Right atrium auricular region (tissue), 2 donors: ENCODE data around the gene CT55. TPM values are rescaled to one million over a fixed set of nuclear protein-coding genes. Genes with fewer than 3 reads are reported as not detected.

ENCODE experiments used
- DNase-seq: peaks from one replicate; pipeline ENCODE4 v3.0.0-alpha.2; 2019; ENCODE audit warnings: low spot score
- H3K27ac ChIP-seq, 2 donors: fragments of 200-600 bp; sonication (generic); 1 replicate in 1 of 2; 2 replicates in 1 of 2; pipeline ENCODE4 v1.5.1; 2016 to 2019
- H3K27me3 ChIP-seq, 2 donors: fragments of 200-600 bp; sonication (generic); one replicate each; pipeline versions ENCODE4 v1.5.1 to v1.6.0; 2017 to 2019
- H3K36me3 ChIP-seq: fragments of 200-600 bp; sonication (generic); one replicate; pipeline ENCODE4 v1.5.1; 2016
- H3K4me1 ChIP-seq, 2 donors: fragments of 200-600 bp; sonication (generic); one replicate each; pipeline versions ENCODE4 v1.5.1 to v1.6.0; 2017 to 2019
- H3K4me3 ChIP-seq, 2 donors: fragments of 200-600 bp; sonication (generic); 1 replicate in 1 of 2; 2 replicates in 1 of 2; pipeline ENCODE4 v1.5.1; 2017 to 2019; ENCODE audit warnings: mild to moderate bottlenecking in 1 of 2, moderate library complexity in 1 of 2
- H3K9me3 ChIP-seq, 2 donors: fragments of 200-600 bp; sonication (generic); one replicate each; pipeline ENCODE4 v1.5.1; 2019
- total RNA-seq, 2 donors: library from RNA; depleted of rRNA; stranded (reverse); fragments of >200 nt; gene quantifications; one replicate each; pipeline ENCODE4 v1.1.0, GENCODE V29; 2016
- TF ChIP-seq, protein P1 (sequence below), 2 donors: fragments of 200-600 bp; sonication (generic); IDR thresholded peaks; one replicate each; pipeline ENCODE4 v1.5.1; 2019; ENCODE audit warnings: antibody characterized with exemption in 2 of 2

CT55 gene
- total RNA-seq, 2 donors from 2014 or later, result not detected

DNA sequence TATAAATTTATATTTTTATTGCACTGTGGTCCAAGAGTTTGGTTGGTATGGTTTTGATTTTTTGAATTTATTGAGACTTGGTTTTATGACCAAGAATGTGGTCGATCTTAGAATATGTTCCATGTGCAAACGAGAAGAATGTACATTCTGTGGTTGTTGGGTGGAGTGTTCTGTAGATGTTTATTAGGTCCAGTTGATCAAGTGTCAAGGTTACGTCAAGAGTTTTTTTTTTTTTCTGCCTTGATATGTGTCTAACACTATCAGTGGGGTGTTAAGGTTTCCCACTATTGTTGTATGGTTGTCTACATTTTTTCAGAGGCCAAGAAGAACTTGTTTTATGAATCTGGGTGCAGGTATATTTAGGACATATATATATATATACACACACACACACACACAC is 61.6 kb downstream of the CT55 start:
- Histone ChIP-seq H3K9me3 (no peaks in the 10 kb centered on the region), H3K4me1 (no peaks in the 10 kb centered on the region), H3K27me3 (no peaks in the 10 kb centered on the region), H3K4me3 (no peak overlapping the region), H3K27ac (no peak overlapping the region), H3K36me3 (no peaks in the 10 kb centered on the region)
- DNase-seq, result no peak
- TF ChIP-seq, protein P1, sequence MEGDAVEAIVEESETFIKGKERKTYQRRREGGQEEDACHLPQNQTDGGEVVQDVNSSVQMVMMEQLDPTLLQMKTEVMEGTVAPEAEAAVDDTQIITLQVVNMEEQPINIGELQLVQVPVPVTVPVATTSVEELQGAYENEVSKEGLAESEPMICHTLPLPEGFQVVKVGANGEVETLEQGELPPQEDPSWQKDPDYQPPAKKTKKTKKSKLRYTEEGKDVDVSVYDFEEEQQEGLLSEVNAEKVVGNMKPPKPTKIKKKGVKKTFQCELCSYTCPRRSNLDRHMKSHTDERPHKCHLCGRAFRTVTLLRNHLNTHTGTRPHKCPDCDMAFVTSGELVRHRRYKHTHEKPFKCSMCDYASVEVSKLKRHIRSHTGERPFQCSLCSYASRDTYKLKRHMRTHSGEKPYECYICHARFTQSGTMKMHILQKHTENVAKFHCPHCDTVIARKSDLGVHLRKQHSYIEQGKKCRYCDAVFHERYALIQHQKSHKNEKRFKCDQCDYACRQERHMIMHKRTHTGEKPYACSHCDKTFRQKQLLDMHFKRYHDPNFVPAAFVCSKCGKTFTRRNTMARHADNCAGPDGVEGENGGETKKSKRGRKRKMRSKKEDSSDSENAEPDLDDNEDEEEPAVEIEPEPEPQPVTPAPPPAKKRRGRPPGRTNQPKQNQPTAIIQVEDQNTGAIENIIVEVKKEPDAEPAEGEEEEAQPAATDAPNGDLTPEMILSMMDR (IDR thresholded peaks at IDR 0.05), result no peak

Other genes starting within 250 kb of the CT55 start
- 1 to 10 TPM; 4.9 to 6.8 TPM for gene SMIM10, start 180.4 kb downstream of the CT55 start, total RNA-seq
- 10 to 100 TPM in 1 of 2 donors, 1 to 10 TPM in 1; 8.2 to 13.8 TPM for gene RTL8B, start 148.9 kb downstream of the CT55 start, total RNA-seq
- gene RTL8C, start 139.0 kb downstream of the CT55 start, total RNA-seq, result 100 to 1,000 TPM; 177 to 187 TPM
- 10 to 100 TPM; 27.5 to 40.3 TPM for gene RTL8A, start 119.3 kb downstream of the CT55 start, total RNA-seq
- gene SMIM10L2B, start 72.7 kb downstream of the CT55 start, total RNA-seq, result 10 to 100 TPM in 1 of 2 donors, 1 to 10 TPM in 1; 8.3 to 17.7 TPM
- not detected for gene ETDB, start 50.9 kb downstream of the CT55 start, total RNA-seq
- not detected for gene ETDA, start 80.7 kb upstream of the CT55 start, total RNA-seq
- not detected for gene ETDC, start 138.1 kb upstream of the CT55 start, total RNA-seq
- gene ZNF75D, start 172.7 kb upstream of the CT55 start, total RNA-seq, result 1 to 10 TPM; 4.2 to 5.3 TPM
- 1 to 10 TPM; 5.6 to 6.0 TPM for gene ZNF449, start 173.4 kb upstream of the CT55 start, total RNA-seq